ENCODE measurements around the gene MRPS34. TPM values are rescaled to one million over a fixed set of nuclear protein-coding genes. Genes with fewer than 3 reads are reported as not detected.

The MRPS34 gene
- total and polyA plus RNA-seq, 10 of the 15 experiments (the other 5 are each of a cell fraction or from before 2014, with no cell fraction given) = 3.6 to 285 (median 147) TPM

DNA sequence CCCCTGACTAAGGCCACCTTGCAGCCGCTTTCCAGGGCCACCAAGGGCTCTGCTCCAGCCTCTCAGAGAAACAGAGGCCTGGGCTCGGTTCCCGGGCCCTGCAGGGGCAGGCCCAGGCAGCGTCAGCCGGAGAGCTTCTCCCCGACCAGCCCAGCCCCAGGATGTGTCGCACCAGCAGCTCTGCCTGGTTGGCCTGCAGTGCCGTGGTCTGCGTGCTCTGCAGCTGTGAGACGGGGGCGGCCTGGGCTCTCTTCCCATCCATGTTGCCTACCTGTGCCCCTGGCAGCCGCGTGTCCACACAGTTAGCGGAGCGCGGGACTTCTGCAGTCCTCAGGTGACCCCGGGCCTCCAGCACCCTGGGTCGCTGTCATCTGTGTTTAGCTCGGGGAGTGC, 15.8 kb upstream of the MRPS34 start:
- Histone ChIP-seq H4K20me1 (ENCODE audit: control insufficient read depth, insufficient read depth) (no peaks in the 10 kb centered on the region), H3K4me2 (ENCODE audit: control insufficient read depth, insufficient read depth) (no peak overlapping the region), H3K36me3 (ENCODE audit: control insufficient read depth in 2 of 2, insufficient read depth in 2 of 2, low read length in 1 of 2) (peaks cover 5 to 12% of the 10 kb centered on the region in 2 experiments; a peak in 3 of 4 replicates), H3K4me3 (no peak overlapping the region), H2AFZ (ENCODE audit: control insufficient read depth, low read depth, low read length) (no peak overlapping the region), H3K4me1 (ENCODE audit: control insufficient read depth, insufficient read depth, low read length) (no peaks in the 10 kb centered on the region), H3K9ac (ENCODE audit: control insufficient read depth, insufficient read depth, low read length) (no peak overlapping the region), H3K9me3 (replicated peaks; ENCODE audit: control insufficient read depth, insufficient read depth, low read length) (no peaks in the 10 kb centered on the region), H3K27me3 (replicated peaks in 1 of 2; ENCODE audit: control insufficient read depth in 2 of 2, insufficient read depth in 2 of 2, low read length in 1 of 2) (no peaks in the 10 kb centered on the region), H3K27ac (ENCODE audit: control insufficient read depth, insufficient read depth) (no peak overlapping the region), H3K79me2 (ENCODE audit: control insufficient read depth, insufficient read depth, low read length) (peaks cover 11% of the 10 kb centered on the region)
- ChIA-PET CTCF (no interaction called here), POLR2A (no interaction called here), SMC1A (ENCODE audit: uncharacterized antibody, unreplicated experiment) (no interaction called here), RAD21 (ENCODE audit: unreplicated experiment) (no interaction called here)
- in situ Hi-C loops (cut with MboI) (no loop called here), intact Hi-C loops (cut with micrococcal nuclease; ENCODE audit: unreplicated experiment) (no loop called here)
- BruUV-seq (replicated peaks) = no TSS peak
- no peak for FAIRE-seq
- no peak for ATAC-seq
- no peak for TF ChIP-seq SREBF1 (IDR thresholded peaks at IDR 0.05; ENCODE audit: low read length)
- no peak for TF ChIP-seq CBX5 (IDR thresholded peaks at IDR 0.05; ENCODE audit: low read depth)
- no peak for TF ChIP-seq RAD51 (IDR thresholded peaks at IDR 0.05)
- TF ChIP-seq RELA (IDR thresholded peaks at IDR 0.05; ENCODE audit: borderline replicate concordance, partially characterized antibody) = no peak
- TF ChIP-seq, protein P1, sequence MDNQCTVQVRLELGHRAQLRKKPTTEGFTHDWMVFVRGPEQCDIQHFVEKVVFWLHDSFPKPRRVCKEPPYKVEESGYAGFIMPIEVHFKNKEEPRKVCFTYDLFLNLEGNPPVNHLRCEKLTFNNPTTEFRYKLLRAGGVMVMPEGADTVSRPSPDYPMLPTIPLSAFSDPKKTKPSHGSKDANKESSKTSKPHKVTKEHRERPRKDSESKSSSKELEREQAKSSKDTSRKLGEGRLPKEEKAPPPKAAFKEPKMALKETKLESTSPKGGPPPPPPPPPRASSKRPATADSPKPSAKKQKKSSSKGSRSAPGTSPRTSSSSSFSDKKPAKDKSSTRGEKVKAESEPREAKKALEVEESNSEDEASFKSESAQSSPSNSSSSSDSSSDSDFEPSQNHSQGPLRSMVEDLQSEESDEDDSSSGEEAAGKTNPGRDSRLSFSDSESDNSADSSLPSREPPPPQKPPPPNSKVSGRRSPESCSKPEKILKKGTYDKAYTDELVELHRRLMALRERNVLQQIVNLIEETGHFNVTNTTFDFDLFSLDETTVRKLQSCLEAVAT (IDR thresholded peaks at IDR 0.05) = no peak
- no peak for TF ChIP-seq NR2F1 (conservative IDR thresholded peaks at IDR 0.05)
- TF ChIP-seq TCF12 (IDR thresholded peaks at IDR 0.05; ENCODE audit: low read depth, low read length) = no peak
- TF ChIP-seq, protein P2, sequence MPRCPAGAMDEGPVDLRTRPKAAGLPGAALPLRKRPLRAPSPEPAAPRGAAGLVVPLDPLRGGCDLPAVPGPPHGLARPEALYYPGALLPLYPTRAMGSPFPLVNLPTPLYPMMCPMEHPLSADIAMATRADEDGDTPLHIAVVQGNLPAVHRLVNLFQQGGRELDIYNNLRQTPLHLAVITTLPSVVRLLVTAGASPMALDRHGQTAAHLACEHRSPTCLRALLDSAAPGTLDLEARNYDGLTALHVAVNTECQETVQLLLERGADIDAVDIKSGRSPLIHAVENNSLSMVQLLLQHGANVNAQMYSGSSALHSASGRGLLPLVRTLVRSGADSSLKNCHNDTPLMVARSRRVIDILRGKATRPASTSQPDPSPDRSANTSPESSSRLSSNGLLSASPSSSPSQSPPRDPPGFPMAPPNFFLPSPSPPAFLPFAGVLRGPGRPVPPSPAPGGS (IDR thresholded peaks at IDR 0.05; ENCODE audit: borderline replicate concordance, insufficient read depth, low read depth, low read length, poor library complexity, severe bottlenecking) = no peak
- TF ChIP-seq RFX5 (IDR thresholded peaks at IDR 0.05; ENCODE audit: low read depth, low read length) = no peak
- TF ChIP-seq JUNB (IDR thresholded peaks at IDR 0.05) = no peak
- no peak for TF ChIP-seq ZNF384 (IDR thresholded peaks at IDR 0.05; ENCODE audit: borderline replicate concordance, low read depth, low read length)
- no peak for TF ChIP-seq SP1 (IDR thresholded peaks at IDR 0.05; ENCODE audit: low read depth, low read length)
- TF ChIP-seq SMAD1 (IDR thresholded peaks at IDR 0.05; ENCODE audit: low read depth, partially characterized antibody) = no peak
- no peak for TF ChIP-seq MXI1 (IDR thresholded peaks at IDR 0.05; ENCODE audit: low read depth, low read length)
- TF ChIP-seq PAX5 (IDR thresholded peaks at IDR 0.05; ENCODE audit: borderline replicate concordance, low read depth, low read length) = no peak
- no peak for TF ChIP-seq IKZF2 (IDR thresholded peaks at IDR 0.05)
- TF ChIP-seq YY1 (IDR thresholded peaks at IDR 0.05; ENCODE audit: low read depth, low read length) = no peak
- DNase-seq (ENCODE audit: low read depth, low spot score) = no peak
- 86% methylated on average over 19 of the region's 19 CpGs for WGBS (ENCODE audit: insufficient coverage, insufficient replicate concordance, low lambda C conversion rate, missing lambda C conversion rate)

Data from GM12878 (cell line).